HG03045 (cell line): ENCODE data around the gene LCN9.
"Not testable (repeated sequence)": the region's sequence is repeated elsewhere in the genome, so short reads cannot be mapped to it uniquely, and the experiment has no call there.

Experiments used
- ATAC-seq: cut with Tn5 transposase; IDR thresholded peaks from one replicate; pipeline ENCODE4 v1.9.1; 2021; ENCODE audit warnings: mild to moderate bottlenecking, moderate library complexity; ENCODE audit not compliant: unreplicated experiment

Gene LCN9

GRCh38 chr9:135644631-135645218 is 18.4 kb upstream of the LCN9 start:
- ATAC-seq = no peak

GRCh38 chr9:135647884-135648283 is 15.2 kb upstream of the LCN9 start:
- no peak for ATAC-seq

GRCh38 chr9:135648494-135649410 is 14.4 kb upstream of the LCN9 start:
- ATAC-seq = no peak

GRCh38 chr9:135649508-135649907 is 13.6 kb upstream of the LCN9 start:
- ATAC-seq = no peak

- ATAC-seq = no peak
Observed at GRCh38 chr9:135650408-135650807, 12.7 kb upstream of the LCN9 start.

DNA sequence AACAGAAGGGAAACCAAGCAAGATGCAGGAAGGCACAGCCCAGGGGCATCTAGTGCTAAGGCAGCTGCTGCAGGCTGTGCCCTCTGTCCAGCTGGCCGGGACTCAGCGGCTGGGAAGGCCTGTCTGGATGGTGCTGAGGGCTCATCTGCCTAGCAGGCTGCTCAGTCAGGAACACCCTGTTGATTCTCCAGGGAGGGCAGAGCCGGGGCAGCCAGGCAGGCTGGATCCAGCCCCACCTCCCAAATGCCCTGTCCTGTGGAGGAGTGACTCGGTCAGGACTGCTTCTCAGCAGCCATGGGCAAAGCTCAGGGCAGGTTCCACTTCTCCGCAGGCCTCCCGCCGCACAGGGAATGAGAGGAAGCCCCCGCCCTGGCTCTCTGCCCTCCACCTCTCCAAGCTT is 7.8 kb upstream of the LCN9 start:
- no peak for ATAC-seq

DNA sequence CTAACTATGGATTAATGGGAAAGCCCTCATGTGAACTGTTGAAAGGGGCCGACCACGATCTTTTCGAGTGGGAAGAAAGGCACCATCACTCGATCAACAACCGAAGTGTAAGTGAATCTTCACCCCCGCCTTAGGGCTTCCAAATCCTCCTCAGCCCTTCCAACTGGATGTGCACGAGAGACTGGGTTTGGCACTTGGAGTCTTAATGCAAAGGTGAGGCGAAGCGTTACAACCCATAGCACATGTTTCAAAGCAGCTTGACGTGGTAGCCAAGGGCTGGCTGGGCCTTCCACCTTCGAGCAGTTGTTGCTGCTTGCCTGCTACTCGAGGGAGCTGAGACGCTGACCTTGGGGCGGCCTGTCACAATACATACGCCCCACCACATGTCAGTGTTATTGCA is 5.7 kb upstream of the LCN9 start:
- no peak for ATAC-seq

GRCh38 chr9:135659252-135659651 is 3.9 kb upstream of the LCN9 start:
- ATAC-seq = no peak

DNA sequence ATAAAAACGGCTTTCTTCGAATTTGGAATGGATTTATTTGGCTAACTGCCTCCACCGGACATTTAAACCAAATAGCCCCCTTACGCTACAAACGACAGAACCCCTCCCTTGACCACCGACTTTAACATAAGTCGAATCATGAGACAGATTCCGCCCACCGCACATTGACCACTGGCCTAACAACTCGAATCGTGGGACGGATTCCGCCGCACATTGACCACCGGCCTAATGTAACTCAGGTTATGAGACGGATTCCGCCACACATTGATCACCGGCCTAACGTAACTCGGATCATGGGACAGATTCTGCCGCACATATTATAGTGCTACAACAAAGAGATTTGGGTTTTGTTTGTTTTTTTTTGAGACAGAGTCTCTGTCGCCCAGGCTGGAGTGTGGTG is 2.7 kb upstream of the LCN9 start:
- no peak for ATAC-seq

DNA sequence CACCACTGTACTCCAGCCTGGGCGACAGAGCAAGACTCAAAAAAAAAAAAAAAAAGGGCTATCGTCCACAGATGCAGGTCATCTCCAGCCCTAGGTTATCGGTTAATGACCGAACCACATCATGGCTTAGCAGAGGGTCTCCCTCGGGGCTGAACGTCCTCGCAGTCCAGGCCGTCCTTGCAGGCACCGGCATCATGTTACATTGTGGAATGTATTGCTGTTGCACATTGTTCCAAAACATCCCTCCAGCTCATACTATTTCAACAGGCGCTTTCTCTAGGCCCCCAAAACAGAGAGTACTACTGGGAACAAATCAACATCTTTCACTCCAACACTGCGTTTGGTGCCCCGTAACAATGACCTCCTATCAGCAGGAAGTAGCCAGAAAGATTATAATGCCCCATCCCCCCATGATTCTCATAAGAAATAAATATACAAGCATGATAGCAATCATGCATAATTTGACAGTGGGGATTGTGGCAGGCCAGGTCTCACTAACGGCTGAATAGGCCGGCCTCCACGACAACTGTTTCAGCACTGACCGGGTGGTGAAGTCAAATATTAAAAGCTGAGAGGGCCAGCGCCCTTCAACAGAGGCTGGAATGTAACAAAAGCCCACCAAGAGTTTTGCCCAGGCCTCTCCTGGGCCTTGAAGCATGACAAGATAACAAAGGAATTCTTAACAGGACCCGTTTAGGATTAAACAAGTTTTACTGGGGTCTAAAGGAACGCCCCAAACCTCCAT is 1.1 kb upstream of the LCN9 start:
- ATAC-seq = no peak

GRCh38 chr9:135663451-135663770 is 302 bp downstream of the LCN9 start:
- no peak for ATAC-seq

DNA sequence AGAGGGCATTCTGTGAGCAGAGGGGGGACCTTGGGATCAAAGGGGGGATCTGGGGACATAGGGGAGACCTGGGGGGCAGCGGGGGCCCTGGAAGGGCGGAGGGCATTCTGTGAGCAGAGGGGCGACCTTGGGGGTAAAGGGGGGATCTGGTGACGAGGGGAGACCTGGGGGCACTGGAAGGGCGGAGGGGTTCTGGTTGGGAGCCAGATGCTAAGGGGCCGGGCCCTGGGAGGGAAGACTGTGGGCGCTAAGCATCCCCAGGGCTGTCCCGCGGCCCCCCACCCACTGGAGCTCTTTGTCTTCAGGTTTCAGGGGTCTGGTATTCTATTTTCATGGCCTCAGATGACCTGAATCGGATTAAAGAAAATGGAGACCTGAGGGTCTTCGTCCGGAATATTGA is 748 bp downstream of the LCN9 start:
- no peak for ATAC-seq

GRCh38 chr9:135664266-135664665 is 1.2 kb downstream of the LCN9 start:
- ATAC-seq = no peak

DNA sequence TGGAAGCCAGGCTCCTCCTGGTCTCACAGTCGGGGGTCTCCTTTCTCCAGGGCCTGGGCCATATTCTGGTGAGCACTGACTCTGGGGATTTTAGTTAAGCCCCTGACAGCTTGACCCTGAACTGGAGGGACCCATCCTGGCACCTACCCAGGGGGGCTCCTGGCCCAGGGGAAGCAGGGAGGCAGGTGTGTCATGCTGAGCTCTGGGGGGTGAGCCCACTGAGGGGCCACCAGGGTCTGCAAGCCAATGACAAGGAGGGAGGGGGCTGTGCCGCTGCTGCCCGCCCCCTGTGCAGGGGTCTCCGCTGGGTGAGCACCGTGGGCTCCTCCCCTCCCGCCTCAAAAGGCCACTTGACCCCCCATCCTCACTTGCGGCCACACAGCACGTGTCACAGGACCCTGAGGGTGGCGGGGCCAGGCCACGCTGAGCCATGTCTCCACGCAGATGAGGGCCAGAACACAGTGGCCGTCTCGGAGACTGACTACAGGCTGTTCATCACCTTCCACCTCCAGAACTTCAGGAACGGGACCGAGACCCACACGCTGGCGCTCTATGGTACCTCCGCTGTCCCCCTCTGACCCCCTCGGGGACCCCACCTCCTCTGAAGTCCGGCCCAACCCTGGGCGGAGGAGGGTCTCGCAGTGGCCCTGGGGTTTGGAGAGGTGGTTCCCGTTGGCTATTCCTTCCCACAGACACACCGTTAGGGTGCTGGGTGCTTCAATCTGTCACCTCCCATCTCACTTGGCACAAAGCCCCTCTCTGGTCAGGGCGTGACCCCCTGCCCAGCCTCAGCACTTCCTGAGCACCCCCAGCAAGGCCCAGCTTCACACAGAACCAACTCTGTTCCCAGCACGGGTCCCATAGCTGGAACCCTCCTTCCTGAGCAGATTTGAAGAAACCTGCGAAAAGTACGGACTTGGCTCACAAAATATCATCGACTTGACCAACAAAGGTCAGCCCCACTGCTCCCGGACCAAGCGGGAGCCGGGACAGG is 2.0 kb downstream of the LCN9 start:
- no peak for ATAC-seq

- ATAC-seq = no peak
Observed at GRCh38 chr9:135665795-135666189, 2.7 kb downstream of the LCN9 start.

DNA sequence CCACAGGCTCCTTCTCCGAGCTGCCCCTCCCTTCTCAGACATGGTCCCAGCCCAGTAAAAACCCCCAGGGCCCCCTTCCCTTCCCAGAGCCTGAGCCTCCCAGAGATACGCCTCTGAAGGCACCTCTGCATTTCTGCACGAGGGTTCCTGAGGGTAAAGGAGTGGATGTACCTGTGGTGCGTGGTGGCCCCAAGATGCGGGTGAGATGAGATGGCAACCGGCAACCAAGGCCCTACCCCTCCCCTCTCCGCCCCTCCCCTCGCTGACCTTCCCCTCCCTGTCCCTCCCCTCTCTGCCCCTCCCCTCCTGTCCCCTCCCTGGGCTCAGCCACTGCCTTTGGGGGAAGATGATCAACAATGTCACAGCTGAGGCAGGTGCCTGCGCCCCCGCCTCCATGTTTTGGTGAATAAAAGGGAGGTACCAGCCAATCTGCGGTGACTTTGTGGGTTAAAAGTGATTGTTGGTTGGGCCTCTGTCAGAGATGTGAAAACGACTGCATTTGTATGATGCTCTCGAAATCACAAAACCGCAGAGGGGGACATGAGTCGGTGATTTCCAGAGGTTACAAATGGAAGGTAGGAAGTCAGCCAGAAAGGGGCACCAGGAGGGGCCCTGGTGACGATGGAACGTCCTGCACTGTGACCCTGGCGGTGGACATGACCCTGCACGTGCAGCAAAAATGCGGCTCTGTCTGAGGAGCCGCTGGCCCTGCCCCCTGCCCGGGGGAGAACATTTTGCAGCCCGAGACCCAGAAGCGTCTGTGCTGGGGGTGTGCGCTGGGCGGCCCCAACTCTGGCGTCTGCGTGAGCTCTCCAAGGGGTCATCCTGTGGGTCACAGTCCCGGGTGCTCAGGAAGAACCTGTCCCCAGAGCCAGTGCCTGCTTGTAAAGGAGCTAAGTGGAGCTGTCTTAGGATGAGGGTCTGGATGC is 3.7 kb downstream of the LCN9 start:
- no peak for ATAC-seq

GRCh38 chr9:135667463-135668001 is 4.4 kb downstream of the LCN9 start:
- no peak for ATAC-seq

DNA sequence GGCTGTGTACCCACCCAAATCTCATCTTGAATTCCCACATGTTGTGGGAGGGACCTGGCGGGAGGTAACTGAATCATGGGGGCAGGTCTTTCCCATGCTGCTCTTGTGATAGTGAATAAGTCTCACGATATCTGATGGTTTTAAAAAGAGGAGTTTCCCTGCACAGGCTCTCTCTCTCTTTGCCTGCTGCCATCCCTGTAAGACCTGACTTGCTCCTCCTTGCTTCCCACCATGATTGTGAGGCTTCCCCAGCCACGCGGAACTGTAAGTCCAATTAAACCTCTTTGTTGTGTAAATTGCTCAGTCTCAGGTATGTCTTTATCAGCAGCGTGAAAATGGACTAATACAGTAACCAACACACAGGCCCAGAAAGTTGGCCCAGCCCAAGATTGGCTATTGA is 5.9 kb downstream of the LCN9 start:
- ATAC-seq = not testable (repeated sequence)

- ATAC-seq = no peak
Observed at GRCh38 chr9:135669616-135670285, 6.6 kb downstream of the LCN9 start.
